GM12891 (cell line): ENCODE measurements around the gene RAP2A.

Experiments
- POLR2A ChIP-seq: IDR thresholded peaks from 2 replicates; pipeline ENCODE4 v1.6.1; 2011; ENCODE audit warnings: low read depth, low read length, control low read depth
- POLR2AphosphoS5 ChIP-seq: IDR thresholded peaks from 2 replicates; pipeline ENCODE4 v1.6.1; 2011; ENCODE audit warnings: low read depth, low read length, control low read depth
- TAF1 ChIP-seq: IDR thresholded peaks from 2 replicates; pipeline ENCODE4 v1.6.1; 2011; ENCODE audit warnings: low read depth, low read length, control low read depth

DNA sequence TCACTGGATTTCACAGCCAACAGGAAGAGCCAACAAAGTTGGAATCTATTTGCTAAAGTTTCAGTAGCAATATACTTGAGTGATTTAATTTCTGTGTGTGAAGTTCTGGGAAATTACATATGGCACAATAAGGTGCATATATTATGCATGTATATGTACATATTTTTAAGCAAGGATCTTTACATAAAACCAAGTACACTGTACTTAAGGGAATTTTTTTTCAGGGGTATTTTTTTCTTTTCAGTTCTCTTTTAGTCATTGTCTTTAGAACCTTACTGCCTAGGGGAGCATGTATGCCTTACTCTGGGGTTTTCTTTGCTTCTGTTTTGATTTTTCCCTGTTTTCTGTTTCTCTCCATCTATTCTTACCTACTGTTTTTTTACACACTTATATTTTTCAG is 7.4 kb downstream of the RAP2A start:
- TF ChIP-seq POLR2A (no peak), POLR2AphosphoS5 (no peak), TAF1 (no peak)
